NCI-H2227 (cell line): ENCODE measurements around the gene ICE2.

Source experiments
- DNase-seq: peaks from one replicate; lab custom pipeline; 2025; ENCODE audit not compliant: unreplicated experiment; lab: John Stamatoyannopoulos, UW

The ICE2 gene, protein sequence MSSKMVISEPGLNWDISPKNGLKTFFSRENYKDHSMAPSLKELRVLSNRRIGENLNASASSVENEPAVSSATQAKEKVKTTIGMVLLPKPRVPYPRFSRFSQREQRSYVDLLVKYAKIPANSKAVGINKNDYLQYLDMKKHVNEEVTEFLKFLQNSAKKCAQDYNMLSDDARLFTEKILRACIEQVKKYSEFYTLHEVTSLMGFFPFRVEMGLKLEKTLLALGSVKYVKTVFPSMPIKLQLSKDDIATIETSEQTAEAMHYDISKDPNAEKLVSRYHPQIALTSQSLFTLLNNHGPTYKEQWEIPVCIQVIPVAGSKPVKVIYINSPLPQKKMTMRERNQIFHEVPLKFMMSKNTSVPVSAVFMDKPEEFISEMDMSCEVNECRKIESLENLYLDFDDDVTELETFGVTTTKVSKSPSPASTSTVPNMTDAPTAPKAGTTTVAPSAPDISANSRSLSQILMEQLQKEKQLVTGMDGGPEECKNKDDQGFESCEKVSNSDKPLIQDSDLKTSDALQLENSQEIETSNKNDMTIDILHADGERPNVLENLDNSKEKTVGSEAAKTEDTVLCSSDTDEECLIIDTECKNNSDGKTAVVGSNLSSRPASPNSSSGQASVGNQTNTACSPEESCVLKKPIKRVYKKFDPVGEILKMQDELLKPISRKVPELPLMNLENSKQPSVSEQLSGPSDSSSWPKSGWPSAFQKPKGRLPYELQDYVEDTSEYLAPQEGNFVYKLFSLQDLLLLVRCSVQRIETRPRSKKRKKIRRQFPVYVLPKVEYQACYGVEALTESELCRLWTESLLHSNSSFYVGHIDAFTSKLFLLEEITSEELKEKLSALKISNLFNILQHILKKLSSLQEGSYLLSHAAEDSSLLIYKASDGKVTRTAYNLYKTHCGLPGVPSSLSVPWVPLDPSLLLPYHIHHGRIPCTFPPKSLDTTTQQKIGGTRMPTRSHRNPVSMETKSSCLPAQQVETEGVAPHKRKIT

DNA sequence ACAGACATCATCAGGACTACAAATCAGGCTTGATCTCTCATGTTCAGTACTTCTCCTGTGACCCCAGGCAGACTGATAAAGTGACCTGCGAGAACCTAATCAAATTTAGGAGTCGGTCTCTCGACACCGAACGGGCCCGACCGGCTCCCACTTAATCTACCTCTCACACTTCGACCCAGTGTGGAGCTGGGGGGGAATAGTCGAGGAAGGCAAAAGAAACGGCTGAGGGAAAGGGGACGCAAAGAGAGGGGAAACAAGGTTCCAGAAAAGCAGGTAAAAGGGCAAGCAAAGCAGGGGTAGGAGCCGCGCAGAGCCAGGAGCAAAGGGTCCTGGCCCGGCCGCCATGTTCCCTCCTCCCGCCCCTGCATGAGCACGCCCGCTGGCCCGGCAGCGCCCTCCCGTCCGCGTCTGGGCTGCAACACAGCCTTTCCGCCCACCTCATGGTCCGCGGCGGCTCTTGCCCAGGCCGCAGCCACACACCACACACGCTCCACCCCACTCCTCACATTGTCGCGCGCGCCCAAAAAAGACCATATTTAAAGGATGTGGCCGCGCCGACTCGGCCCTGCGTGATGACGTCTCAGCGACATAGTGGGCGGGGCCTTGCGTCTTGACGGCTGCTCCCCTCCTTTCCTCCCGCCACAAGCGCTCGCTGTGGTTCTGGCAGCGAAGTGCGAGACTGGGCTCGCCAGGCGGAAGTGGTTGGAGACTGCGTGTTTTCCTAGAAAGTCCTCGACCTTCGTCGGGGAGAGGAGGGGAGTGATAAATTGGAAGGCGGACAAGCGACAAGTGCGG, at the start of gene ICE2:
Gene ICE2 (minus strand): TSS at position 577 of the 795 bp plus-strand sequence. CDS start 1,165 bp downstream, outside the sequence.
- DNase-seq = peak; percentile 94

- DNase-seq = no peak
Measured at GRCh38 chr15:60528530-60528929, 49.6 kb upstream of the ICE2 start.

- no peak for DNase-seq
Measured at GRCh38 chr15:60527456-60527855, 48.5 kb upstream of the ICE2 start.

DNA sequence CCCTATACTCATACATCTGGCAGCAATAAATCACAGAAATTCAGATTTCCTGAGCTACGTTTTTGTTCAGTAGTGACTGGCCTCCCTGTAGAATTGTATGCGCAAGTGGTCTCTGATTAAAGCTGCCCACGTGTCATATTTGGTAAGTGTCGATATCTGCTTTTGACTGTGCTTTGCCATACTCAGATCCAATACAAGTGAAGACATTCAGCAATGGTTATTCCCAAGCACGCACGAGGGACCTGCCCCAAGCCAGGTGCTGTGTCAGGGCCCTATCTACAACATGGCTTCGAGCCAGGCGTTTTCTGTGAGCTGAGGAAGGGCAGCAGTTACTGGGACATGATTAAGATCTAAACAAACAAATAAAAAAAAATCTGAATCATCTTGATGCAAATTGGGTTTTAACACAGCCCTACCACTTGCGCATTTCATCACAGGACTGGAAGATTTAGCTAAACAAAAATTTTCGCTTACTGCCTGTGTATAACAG, 47.2 kb upstream of the ICE2 start:
- no peak for DNase-seq

GRCh38 chr15:60525341-60526039, 46.5 kb upstream of the ICE2 start:
- DNase-seq = no peak

- DNase-seq = no peak
Measured at GRCh38 chr15:60523056-60523455, 44.1 kb upstream of the ICE2 start.

GRCh38 chr15:60520825-60521368, 42.0 kb upstream of the ICE2 start:
- peak; percentile 61 for DNase-seq

DNA sequence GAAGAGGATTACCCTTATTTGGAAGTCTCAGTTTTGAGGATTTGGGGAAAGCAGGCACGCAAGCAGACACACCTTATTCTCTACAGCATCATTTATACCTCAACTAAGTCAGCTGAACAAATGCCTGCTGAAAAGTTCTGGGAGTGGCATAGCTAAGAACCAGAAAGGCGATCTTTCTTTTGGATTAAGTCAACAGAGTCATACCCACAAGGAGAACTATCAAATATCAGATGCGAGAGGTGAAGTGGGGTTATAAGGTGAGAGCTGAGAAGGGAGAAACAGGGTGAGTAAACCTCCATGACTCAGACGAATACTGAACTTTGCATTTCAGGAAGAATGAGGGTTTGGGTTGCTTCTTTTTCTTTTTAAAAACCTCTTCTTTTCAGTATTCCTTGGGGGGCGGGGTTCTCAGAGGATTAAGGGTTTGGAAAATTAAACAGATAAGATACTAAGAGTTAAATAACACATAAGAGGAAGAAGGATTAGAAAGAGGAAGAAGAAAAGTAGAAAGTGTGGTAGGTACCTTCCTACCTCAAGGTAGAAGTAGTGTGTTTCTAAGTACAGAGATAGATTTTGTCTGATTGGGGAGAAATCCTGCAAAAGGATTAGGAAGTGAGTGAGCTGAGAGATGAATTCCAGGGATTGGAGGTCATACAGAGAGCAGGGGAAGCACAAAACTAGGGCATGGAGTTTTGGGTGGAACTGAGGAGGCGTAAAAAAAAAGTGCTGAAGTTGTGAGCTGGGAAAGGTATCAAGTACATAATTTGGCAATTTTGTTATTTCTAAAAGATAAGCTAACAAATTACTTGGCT, 41.3 kb upstream of the ICE2 start:
- DNase-seq = no peak

GRCh38 chr15:60519218-60519617, 40.3 kb upstream of the ICE2 start:
- DNase-seq = no peak

DNA sequence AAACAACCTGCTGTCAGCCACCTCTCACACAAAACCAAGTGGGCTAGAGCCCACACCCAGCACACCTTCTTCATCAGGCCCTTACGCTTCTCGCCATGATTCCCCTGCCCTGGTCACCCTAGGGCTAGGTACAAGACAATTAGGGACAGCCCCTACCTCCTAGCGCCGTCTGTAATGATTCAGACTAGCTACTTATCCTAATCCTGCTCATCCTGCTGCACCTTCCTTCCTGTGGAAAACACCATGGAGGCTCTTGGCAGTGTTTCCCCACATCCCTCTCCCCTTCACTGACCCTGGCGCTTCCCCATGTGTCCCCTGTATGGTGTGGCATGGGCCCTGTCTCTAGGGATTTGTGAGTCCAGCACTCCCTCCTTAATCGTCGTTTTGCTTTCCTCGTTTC, 39.6 kb upstream of the ICE2 start:
- DNase-seq = no peak

DNA sequence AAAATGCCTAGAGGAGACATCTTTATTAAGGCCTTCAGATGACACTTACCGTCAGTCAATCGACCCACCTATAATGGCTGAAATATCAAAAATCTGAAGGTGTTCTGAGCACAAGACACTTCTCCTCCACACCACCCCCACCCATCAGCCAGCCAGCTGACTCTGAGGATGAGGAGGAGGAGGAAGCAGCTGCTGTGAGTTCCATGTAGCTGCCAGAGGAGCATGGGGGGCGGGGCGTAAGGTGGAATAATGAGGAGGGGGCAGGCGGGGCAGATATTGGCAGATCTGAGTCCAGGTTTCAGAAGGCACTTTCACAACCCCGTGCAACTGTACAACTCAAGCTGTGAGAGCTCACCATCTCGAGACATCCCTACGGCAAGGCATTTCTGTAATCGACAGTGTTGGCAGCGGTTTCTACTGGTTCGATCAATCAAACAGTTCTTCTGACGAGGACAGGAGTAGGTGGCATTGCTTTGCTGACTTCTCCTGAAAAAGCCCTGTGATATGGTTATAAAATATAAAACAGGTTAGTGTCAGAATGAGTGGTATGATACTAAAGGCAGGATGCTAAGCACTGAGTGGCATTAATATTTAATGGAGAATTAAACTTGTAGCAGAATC, 35.4 kb upstream of the ICE2 start:
- no peak for DNase-seq

DNA sequence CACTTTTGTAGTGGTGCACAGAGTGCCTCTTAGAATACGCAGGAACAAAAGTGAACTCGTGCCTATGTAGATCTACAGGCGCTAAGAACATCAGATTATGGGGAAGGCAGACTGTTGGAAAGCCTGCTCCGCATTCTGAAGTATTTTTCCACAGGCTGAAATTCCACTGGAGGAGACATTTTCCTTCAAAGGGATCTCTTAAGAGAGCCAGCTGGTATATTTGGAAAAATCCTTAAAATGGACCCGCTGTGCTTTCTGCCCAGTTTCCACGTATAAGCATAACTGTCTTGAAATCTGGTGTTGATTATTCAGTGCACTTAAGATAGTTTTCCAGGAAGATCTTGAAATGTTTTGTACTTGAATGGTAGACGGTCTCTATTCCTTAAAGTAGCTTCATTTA, 34.7 kb upstream of the ICE2 start:
- no peak for DNase-seq

GRCh38 chr15:60512937-60513336, 34.0 kb upstream of the ICE2 start:
- DNase-seq = no peak

DNA sequence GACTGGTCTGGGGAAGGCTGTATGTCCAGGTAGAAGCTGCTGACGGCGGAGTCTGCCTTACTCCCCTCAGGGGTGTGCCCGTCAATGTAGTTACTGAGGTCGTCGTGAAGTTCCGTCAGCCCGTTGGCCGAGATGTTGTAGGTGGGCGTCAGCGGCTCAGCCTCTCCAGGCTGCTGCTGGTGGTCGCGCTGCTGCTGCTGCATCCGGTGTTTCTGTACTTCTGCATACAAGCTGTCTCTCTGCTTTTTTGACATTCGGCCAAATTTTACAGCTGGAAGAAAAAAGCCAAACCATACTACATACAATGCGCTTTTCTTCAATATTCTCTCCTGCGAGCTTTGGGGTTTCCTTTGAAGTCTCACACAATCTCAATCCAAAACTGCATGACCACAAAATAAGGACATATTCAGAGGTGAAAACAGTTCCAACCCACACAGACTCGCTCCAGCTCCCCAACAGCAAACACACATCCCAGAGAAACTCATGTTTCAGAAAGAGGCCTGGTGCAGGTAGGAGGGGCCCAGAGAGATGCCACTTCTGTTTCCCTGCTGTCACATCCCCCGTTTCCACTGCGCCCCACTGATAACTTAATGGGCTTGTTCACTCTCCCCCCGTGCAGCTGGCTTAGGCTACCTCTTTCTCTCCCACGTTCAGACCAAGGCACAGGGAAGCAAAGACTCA, 32.5 kb upstream of the ICE2 start:
- no peak for DNase-seq

GRCh38 chr15:60510006-60510405, 31.1 kb upstream of the ICE2 start:
- DNase-seq = no peak

- no peak for DNase-seq
Measured at GRCh38 chr15:60509470-60509869, 30.5 kb upstream of the ICE2 start.

DNA sequence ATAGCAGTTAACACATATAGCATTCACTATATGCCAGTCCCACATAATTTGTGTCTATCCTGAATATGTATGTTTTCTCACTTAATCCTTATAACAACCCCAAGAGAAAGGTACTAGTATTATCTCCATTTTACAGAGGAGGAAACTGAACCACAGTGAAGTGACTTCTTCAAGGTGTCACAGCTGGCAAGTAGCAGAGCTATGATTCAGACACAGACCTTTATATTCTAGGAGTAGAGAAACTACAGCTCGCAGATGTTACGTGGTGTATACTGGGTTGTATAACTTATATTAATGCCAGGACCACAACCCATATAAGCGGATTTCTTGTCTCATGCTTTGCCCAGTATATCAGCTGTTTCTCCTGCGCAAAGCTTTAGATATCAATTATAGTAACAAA, 29.5 kb upstream of the ICE2 start:
- DNase-seq = no peak
